ENCODE data around the gene CLN3.

- TF ChIP-seq GLIS3 (CRISPR knock-in tag; IDR thresholded peaks at IDR 0.05) (no peak), CSDC2 (CRISPR knock-in tag; IDR thresholded peaks at IDR 0.05) (no peak), RARB (CRISPR knock-in tag; IDR thresholded peaks at IDR 0.05) (no peak), CREB5 (CRISPR knock-in tag; IDR thresholded peaks at IDR 0.05; ENCODE audit: low read depth) (no peak), SNAI2 (CRISPR knock-in tag; IDR thresholded peaks at IDR 0.05) (no peak), OSR1 (CRISPR knock-in tag; IDR thresholded peaks at IDR 0.05) (no peak), ZFP30 (CRISPR knock-in tag; IDR thresholded peaks at IDR 0.05) (no peak), PATZ1 (CRISPR knock-in tag; IDR thresholded peaks at IDR 0.05; ENCODE audit: borderline replicate concordance) (no peak)
These were observed 18.1 kb downstream of the CLN3 start for GRCh38 chr16:28473714-28474265.
